ENCODE results near the gene TCL1A. TPM values are rescaled to one million over a fixed set of nuclear protein-coding genes. Genes with fewer than 3 reads are reported as not detected.

Gene TCL1A
- total RNA-seq, 1 experiment from 2014 or later, result 5.5 TPM

- no peak for DNase-seq (ENCODE audit: low read depth)
These were observed 8.4 kb downstream of the TCL1A start for GRCh38 chr14:95705518-95705917.

GRCh38 chr14:95703805-95704204 lies 10.1 kb downstream of the TCL1A start:
- DNase-seq (ENCODE audit: low read depth), result peak; percentile 41

- no peak for DNase-seq (ENCODE audit: low read depth)
These were observed 10.6 kb downstream of the TCL1A start for GRCh38 chr14:95703341-95703740.

- peak; percentile 88 for DNase-seq (ENCODE audit: low read depth)
These were observed 12.1 kb downstream of the TCL1A start for GRCh38 chr14:95701846-95702221.

GRCh38 chr14:95700221-95700976 lies 13.5 kb downstream of the TCL1A start:
- DNase-seq (ENCODE audit: low read depth), result peak; percentile 52

- peak; percentile 70 for DNase-seq (ENCODE audit: low read depth)
These were observed 14.5 kb downstream of the TCL1A start for GRCh38 chr14:95699412-95699811.

- peak; percentile 53 for DNase-seq (ENCODE audit: low read depth)
These were observed 15.6 kb downstream of the TCL1A start for GRCh38 chr14:95698287-95698686.

GRCh38 chr14:95697764-95698163 lies 16.2 kb downstream of the TCL1A start:
- no peak for DNase-seq (ENCODE audit: low read depth)

- peak; percentile 67 for DNase-seq (ENCODE audit: low read depth)
These were observed 17.2 kb downstream of the TCL1A start for GRCh38 chr14:95696741-95697140.

GRCh38 chr14:95695913-95696312 lies 18.0 kb downstream of the TCL1A start:
- DNase-seq (ENCODE audit: low read depth), result peak; percentile 44

GRCh38 chr14:95695051-95695450 lies 18.9 kb downstream of the TCL1A start:
- no peak for DNase-seq (ENCODE audit: low read depth)

- no peak for DNase-seq (ENCODE audit: low read depth)
These were observed 21.8 kb downstream of the TCL1A start for GRCh38 chr14:95692109-95692508.

GRCh38 chr14:95691591-95691990 lies 22.3 kb downstream of the TCL1A start:
- DNase-seq (ENCODE audit: low read depth), result no peak

GRCh38 chr14:95690815-95691214 lies 23.1 kb downstream of the TCL1A start:
- DNase-seq (ENCODE audit: low read depth), result no peak

GRCh38 chr14:95689441-95689840 lies 24.5 kb downstream of the TCL1A start:
- DNase-seq (ENCODE audit: low read depth), result no peak

- no peak for DNase-seq (ENCODE audit: low read depth)
These were observed 27.0 kb downstream of the TCL1A start for GRCh38 chr14:95686935-95687334.

- no peak for DNase-seq (ENCODE audit: low read depth)
These were observed 27.7 kb downstream of the TCL1A start, which contains the start of gene TCL1B for GRCh38 chr14:95685978-95686922. Gene TCL1B (plus strand): TSS chr14:95686426. CDS start chr14:95686468, 42 bp downstream.

GRCh38 chr14:95683793-95684192 lies 30.1 kb downstream of the TCL1A start:
- DNase-seq (ENCODE audit: low read depth), result no peak

- no peak for DNase-seq (ENCODE audit: low read depth)
These were observed 32.8 kb downstream of the TCL1A start for GRCh38 chr14:95681153-95681552.

- no peak for DNase-seq (ENCODE audit: low read depth)
These were observed 33.8 kb downstream of the TCL1A start for GRCh38 chr14:95679998-95680735.

- no peak for DNase-seq (ENCODE audit: low read depth)
These were observed 34.6 kb downstream of the TCL1A start for GRCh38 chr14:95679148-95679815.
